Hindlimb muscle (tissue), 1 donor: ENCODE measurements around the gene PIM1. TPM values are rescaled to one million over a fixed set of nuclear protein-coding genes. Genes with fewer than 3 reads are reported as not detected.

ENCODE experiments used
- polyA plus RNA-seq: library from polyadenylated mRNA; unstranded; fragments of 120-200 nt; gene quantifications from one replicate; pipeline ENCODE4 v1.2.1, GENCODE V29; 2013; ENCODE audit not compliant: insufficient read length

Gene PIM1
- polyA plus RNA-seq, 1 donor: 21.7 TPM

Other genes starting within 250 kb of the PIM1 start
- gene PI16, start 215.4 kb upstream of the PIM1 start, polyA plus RNA-seq: 17.2 TPM
- gene MTCH1, start 184.0 kb upstream of the PIM1 start, polyA plus RNA-seq: 107 TPM
- gene FGD2, start 164.5 kb upstream of the PIM1 start, polyA plus RNA-seq: 5.7 TPM
- gene TBC1D22B, start 87.6 kb downstream of the PIM1 start, polyA plus RNA-seq: 6.8 TPM
- gene TMEM217, start 88.0 kb downstream of the PIM1 start, polyA plus RNA-seq: 0.72 TPM
- gene RNF8, start 183.8 kb downstream of the PIM1 start, polyA plus RNA-seq: 14.7 TPM